AG04449 (cell line): ENCODE measurements around the gene HSD3B7.
A peak's percentile ranks its signal among the peaks of the same experiment; 100 is the strongest.

ENCODE experiments used
- CTCF ChIA-PET: fragments of 350-600 bp; formaldehyde crosslinking; extraction: SDS; loops from one replicate; lab custom pipeline; 2021; ENCODE audit warnings: antibody characterized with exemption; lab: Yijun Ruan, JAX
- POLR2A ChIA-PET: fragments of 400-600, 350-600 bp; formaldehyde crosslinking; extraction: SDS; loops from one replicate; lab custom pipeline; 2020; ENCODE audit warnings: antibody characterized with exemption, inconsistent platforms; lab: Yijun Ruan, JAX
- DNase-seq: peaks from one replicate; pipeline ENCODE4 v3.0.0-alpha.2; 2010; ENCODE audit warnings: low read depth, low spot score
- H3K4me3 ChIP-seq: 2 replicates; pipeline ENCODE4 v1.5.1; 2011; ENCODE audit warnings: low read depth, mild to moderate bottlenecking, control low read depth, low read length
- TF ChIP-seq, protein P1 (sequence below): IDR thresholded peaks from one replicate; pipeline ENCODE4 v1.5.1; 2011; ENCODE audit warnings: mild to moderate bottlenecking, moderate library complexity, low read length, control low read depth, inconsistent platforms; ENCODE audit not compliant: insufficient read depth; ENCODE audit errors: missing control alignments

Gene HSD3B7

DNA sequence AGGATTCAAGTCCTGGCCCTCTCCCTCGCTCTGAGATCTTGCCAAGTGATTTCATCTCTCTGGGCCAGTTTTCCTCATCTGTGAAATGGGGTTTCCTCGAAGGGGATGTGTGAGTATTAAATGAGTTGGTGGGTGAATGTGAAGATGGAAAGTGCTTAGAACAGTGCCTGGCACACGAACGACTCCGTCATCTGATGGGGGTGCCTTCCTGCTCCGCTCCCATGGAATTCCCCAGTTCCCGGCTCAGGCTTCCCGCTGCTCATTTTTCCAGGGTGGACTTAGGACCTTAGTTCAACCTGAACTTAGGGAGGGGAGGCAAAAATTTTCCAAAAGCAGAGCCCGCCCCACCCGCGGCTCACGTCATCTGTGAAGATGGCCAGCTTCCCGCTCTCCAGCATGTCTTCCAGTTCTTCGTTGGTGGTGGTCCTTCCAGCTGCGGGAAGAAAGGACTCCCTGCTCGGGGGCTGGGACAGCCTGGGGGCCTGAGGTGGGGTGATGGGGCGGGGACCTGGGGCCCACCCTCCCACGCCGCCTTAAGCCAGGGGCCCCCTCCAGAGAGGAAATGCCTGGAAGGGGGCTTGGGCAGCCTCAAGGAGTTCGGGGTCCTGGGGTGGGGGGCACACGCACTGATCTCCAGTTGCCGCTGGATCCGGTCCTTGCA, 11.4 kb downstream of the HSD3B7 start:
- peak overlapping the region; percentile 59 for H3K4me3 ChIP-seq
- DNase-seq: no peak
- ChIA-PET CTCF (interaction anchor here (1.2 to 5.6 kb wide), 3 partner anchors 12 to 113 kb away, joined by 3 to 49 read pairs (median 5); partner anchors contain the start of gene HSD3B7), POLR2A (no interaction called here)
- TF ChIP-seq, protein P1, sequence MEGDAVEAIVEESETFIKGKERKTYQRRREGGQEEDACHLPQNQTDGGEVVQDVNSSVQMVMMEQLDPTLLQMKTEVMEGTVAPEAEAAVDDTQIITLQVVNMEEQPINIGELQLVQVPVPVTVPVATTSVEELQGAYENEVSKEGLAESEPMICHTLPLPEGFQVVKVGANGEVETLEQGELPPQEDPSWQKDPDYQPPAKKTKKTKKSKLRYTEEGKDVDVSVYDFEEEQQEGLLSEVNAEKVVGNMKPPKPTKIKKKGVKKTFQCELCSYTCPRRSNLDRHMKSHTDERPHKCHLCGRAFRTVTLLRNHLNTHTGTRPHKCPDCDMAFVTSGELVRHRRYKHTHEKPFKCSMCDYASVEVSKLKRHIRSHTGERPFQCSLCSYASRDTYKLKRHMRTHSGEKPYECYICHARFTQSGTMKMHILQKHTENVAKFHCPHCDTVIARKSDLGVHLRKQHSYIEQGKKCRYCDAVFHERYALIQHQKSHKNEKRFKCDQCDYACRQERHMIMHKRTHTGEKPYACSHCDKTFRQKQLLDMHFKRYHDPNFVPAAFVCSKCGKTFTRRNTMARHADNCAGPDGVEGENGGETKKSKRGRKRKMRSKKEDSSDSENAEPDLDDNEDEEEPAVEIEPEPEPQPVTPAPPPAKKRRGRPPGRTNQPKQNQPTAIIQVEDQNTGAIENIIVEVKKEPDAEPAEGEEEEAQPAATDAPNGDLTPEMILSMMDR: no peak

DNA sequence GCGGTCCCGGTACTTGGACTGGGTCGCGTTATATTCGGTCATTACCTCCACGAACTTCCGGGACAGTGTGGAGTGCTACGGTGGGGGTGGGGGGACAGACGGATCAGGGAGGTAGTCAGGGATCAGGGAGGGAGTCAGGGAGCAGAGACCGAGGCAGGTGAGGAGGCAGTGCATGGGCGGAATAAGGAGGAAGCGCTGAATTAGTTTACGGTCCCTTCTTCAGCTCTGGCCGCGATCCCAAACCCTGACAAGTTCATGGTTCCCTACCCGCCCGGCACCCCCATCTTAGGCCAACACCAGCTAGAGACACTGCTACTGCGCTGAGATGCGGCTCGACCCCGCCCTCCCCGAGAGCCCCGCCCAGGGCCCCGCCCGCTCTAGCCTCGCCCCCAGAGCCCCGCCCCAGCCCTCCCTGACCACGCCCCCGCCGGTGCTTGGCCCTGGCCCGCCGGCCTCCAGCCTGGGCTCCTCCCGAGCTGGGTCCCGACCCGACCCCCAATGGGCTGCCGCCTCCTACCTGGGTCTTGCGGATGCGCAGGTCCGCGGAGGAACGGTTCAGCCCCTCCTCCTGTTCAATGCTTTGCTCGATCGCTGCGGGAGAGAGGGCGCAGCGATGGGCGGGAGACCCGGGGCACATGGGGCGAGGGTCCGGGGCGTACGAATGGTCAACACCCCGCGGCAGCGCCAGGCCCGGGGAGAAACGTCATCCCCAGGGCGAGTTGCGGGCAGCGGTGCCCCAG, 12.1 kb downstream of the HSD3B7 start:
- ChIA-PET CTCF (interaction anchor here (1.7 to 5.6 kb wide), 2 partner anchors 13 to 44 kb away, joined by 5 to 49 read pairs; partner anchors contain the start of gene HSD3B7), POLR2A (interaction anchor here (1.6 kb wide), 1 partner anchor 11 kb away, joined by 4 read pairs; no protein-coding TSS in a partner anchor)
- TF ChIP-seq, protein P1: no peak
- no peak for DNase-seq
- H3K4me3 ChIP-seq: peak overlapping the region; percentile 59

DNA sequence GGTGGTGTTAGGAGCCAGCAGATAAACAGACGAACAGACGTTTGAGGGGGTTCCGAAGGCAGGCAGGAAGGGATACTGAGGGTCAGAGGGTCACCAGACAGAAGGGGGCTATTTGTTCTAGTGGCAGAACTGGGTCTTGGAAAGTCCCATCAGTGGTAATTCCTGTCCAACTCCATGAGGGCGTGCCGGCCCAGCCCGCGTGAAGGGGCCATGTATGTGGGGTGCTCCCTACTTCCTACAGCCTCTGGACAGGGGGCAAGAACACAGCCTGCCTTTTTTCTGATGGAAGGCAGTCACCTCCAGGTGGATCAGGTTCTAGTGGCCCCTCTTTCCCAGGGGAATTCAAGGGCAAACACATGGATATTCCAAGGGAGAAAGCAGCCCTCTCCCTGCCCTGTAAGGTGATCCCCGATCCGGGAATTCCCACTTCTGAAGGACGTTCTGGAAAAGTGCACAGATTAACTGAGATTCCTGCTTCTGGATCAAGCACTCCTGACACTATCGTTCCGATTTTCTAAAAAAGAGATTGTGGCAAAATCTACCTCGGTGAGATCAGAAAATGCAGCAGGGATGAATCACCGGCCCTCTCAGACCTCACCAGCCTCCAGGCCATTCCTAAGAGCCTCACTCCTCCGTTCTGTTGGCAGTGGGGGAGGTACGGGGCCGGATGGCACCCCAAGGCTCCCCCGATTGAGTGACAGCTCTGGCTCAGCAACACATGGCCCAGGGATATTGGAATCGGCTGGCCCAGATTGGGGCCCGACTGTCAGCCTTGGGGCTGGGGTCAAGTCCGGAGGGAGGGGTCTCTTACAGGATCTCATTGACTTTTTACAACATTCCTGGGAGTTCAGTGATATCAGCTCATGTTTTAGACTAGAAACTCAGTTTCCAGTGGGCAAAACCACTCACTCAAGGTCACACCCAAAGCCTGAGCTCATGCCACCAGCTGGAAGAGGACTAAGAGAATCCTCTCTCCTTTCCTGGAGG, 13.0 kb downstream of the HSD3B7 start:
- ChIA-PET POLR2A (interaction anchor here (0.8 to 1.6 kb wide), 6 partner anchors 12 to 182 kb away, joined by 3 to 5 read pairs (median 4); partner anchors contain the start of genes FUS, ZNF646 and ZNF668), CTCF (interaction anchor here (0.7 to 5.6 kb wide), 8 partner anchors 10 to 445 kb away, joined by 3 to 49 read pairs (median 4); partner anchors contain the start of gene HSD3B7)
- no peak for DNase-seq
- peak overlapping the region; percentile 59 for H3K4me3 ChIP-seq
- TF ChIP-seq, protein P1: no peak

DNA sequence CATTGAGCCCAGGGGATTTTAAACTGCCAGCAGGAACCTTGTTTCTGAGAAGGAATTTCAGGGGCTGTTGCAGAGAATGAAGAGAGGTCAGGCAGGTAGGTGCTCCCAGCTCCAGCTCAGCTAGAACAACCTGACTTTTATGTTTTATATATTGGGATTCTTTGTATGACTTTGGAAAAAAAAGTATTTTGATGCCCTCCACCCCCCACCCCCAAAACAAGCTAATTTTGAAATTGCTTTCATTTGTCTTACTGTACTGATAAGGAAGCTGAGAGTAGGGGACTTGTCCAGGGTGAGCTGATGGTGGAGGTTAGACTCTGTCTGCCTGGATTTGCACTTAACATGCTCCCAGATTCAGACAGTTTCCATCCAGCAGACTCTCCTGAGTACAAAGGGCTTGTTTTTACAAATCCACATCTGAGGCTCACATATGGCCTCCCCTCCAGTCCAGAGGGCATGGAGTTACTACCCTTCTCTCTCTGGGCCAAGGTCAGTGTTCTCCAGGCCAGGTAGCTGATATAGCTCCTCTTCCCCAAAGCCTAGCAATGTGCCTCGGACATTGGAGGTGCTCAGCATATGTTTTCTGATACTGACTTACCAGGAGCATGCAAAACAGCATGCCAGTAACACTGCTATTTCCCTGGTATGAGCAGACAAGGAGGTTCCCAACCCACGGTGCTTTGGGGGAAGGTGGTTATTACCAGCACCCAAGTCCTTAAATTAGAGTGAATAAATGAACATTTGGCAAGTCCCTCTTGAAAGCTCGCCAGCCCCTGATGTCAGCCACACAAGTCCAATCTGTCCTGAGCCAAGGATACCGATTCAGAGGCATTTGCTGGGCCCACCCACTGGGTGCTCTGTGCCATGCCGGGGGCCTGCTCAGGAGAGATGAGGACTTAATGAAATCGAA, 14.1 kb downstream of the HSD3B7 start:
- TF ChIP-seq, protein P1: no peak
- CTCF ChIA-PET: interaction anchor here (0.7 to 1.8 kb wide), 7 partner anchors 9 to 444 kb away, joined by 3 to 9 read pairs (median 3); no protein-coding TSS in a partner anchor
- H3K4me3 ChIP-seq: no peak overlapping the region
- POLR2A ChIA-PET: interaction anchor here (0.8 to 1.6 kb wide), 6 partner anchors 13 to 181 kb away, joined by 3 to 5 read pairs (median 4); partner anchors contain the start of genes FUS, ZNF646 and ZNF668
- DNase-seq: no peak

DNA sequence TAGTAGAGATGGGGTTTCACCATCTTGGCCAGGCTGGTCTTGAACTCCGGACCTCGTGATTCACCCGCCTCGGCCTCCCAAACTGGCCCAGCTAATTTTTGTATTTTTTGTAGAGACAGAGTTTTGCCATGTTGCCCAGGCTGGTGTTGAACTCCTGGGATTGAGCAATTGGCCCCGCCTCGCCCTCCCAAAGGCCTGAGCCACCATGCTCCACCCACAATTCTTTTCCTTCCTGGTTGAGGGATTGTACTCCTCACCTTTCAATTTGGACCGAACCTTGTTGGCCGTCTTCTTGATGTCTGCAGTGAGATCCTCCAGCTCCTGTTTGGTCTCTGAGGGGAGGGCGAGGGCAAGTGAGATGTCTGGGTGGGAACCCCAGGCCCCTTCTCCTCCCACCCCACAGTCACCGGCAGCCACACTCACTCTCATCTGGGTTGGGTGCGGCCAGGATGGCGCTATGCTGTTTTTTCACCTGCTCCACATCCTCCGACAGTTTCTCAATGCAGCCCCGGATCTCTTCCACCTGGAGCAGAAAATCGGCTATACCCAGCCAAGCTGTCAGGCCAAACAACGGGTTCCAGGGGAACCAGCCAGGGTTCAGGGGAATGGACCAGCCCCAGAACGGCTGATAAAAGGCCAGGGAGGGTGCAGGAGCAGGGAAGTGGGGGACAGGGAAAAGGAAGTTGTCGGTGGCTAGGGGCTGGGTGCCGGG, 15.8 kb downstream of the HSD3B7 start:
- POLR2A ChIA-PET: no interaction called here
- H3K4me3 ChIP-seq: no peak overlapping the region
- CTCF ChIA-PET: interaction anchor here (1.2 kb wide), 1 partner anchor 18 kb away, joined by 3 read pairs; no protein-coding TSS in a partner anchor
- TF ChIP-seq, protein P1: no peak
- no peak for DNase-seq
